ENCODE results near the gene CALR3. TPM values are rescaled to one million over a fixed set of nuclear protein-coding genes. Genes with fewer than 3 reads are reported as not detected.

CALR3 gene
- total and polyA plus RNA-seq, 2 of the 13 experiments (the other 11 are each of a cell fraction or from before 2014, with no cell fraction given) = not detected

- Histone ChIP-seq H3K36me3 (replicated peaks in 1 of 2; ENCODE audit: control insufficient read depth in 1 of 2, insufficient read depth in 2 of 2, low read length in 2 of 2) (peaks cover 10 to 25% of the 10 kb centered on the region in 2 experiments), H3K4me1 (ENCODE audit: insufficient read depth, low read length) (peaks cover 32% of the 10 kb centered on the region), H3K4me2 (ENCODE audit: low read depth, low read length) (peak overlapping the region; percentile 85), H3K27ac (ENCODE audit: extremely low read length, insufficient read depth, low read length) (peak overlapping the region; percentile 87), H3K4me3 (replicated peaks in 1 of 3; ENCODE audit: insufficient read depth in 1 of 3, low read depth in 2 of 3, low read length in 3 of 3) (peak overlapping the region; percentile 86 to 99 (median 96)), H3K9me3 (ENCODE audit: low read length) (no peaks in the 10 kb centered on the region), H2AFZ (ENCODE audit: low read length) (no peak overlapping the region), H3K79me2 (ENCODE audit: insufficient read depth, low read length) (peaks cover 59% of the 10 kb centered on the region), H3K9ac (ENCODE audit: insufficient read depth, low read depth, low read length) (peak overlapping the region; percentile 96), H3K27me3 (ENCODE audit: control insufficient read depth in 1 of 2, insufficient read depth in 2 of 2, low read length in 2 of 2) (no peaks in the 10 kb centered on the region; a peak in 1 of 5 replicates), H4K20me1 (ENCODE audit: insufficient read depth, low read length) (peaks cover 21% of the 10 kb centered on the region)
- no peak for FAIRE-seq
- DNase-seq (ENCODE audit: low spot score) = no peak
- in situ Hi-C loops (cut with HindIII; ENCODE audit: extremely low pct_ligation_motif_present, low pct_unique_long_range_greater_than_20kb) (no loop called here), intact Hi-C loops (cut with micrococcal nuclease; ENCODE audit: unreplicated experiment) (no loop called here)
- POLR2A ChIA-PET = interaction anchor here (0.9 kb wide), 1 partner anchor 45 kb away, joined by 4 read pairs; the partner anchor contains the start of genes C19orf44 and CALR3
- CTCF ChIA-PET (ENCODE audit: low intra/inter-chr PET ratio, low total read pairs) = no interaction called here
- BruUV-seq (replicated peaks) = TSS peak; percentile 85
- peak; percentile 4; the same call in 2 of the 3 replicates for ATAC-seq
- 1% methylated on average over 16 of the region's 29 CpGs for WGBS (ENCODE audit: low lambda C conversion rate)
- TF ChIP-seq MXI1 (IDR thresholded peaks at IDR 0.05; ENCODE audit: borderline replicate concordance, low read depth, low read length) (no peak), TIGD3 (CRISPR knock-in tag; IDR thresholded peaks at IDR 0.05; ENCODE audit: borderline replicate concordance) (no peak), ZBTB44 (CRISPR knock-in tag; IDR thresholded peaks at IDR 0.05) (no peak), FOXO1 (CRISPR knock-in tag; IDR thresholded peaks at IDR 0.05) (no peak), ZNF574 (CRISPR knock-in tag; IDR thresholded peaks at IDR 0.05) (no peak), ZBTB33 (CRISPR knock-in tag; IDR thresholded peaks at IDR 0.05) (no peak), PRDM15 (CRISPR knock-in tag; IDR thresholded peaks at IDR 0.05) (peak; percentile 86), TBL1XR1 (IDR thresholded peaks at IDR 0.05; ENCODE audit: borderline replicate concordance, low read length, partially characterized antibody) (no peak), ZNF543 (CRISPR knock-in tag; IDR thresholded peaks at IDR 0.05) (0 out of 2 replicates have a peak, but pooled peaks have one; percentile 6), ZNF33B (CRISPR knock-in tag; IDR thresholded peaks at IDR 0.05) (0 out of 2 replicates have a peak, but pooled peaks have one; percentile 5), ZNF589 (CRISPR knock-in tag; conservative IDR thresholded peaks at IDR 0.05) (0 out of 2 replicates have a peak, but pooled peaks have one; percentile 31), SOX5 (CRISPR knock-in tag; IDR thresholded peaks at IDR 0.05; ENCODE audit: borderline replicate concordance) (no peak)
Observed at GRCh38 chr19:16541526-16542044, 45.6 kb upstream of the CALR3 start.
